ENCODE data around the gene PDE11A.

The PDE11A gene

GRCh38 chr2:177579486-177580036 lies 493.0 kb downstream of the PDE11A start:
- Mint-ChIP-seq H3K27me3 (peaks cover 5% of the 10 kb centered on the region), H3K9me3 (ENCODE audit: low read depth) (no peaks in the 10 kb centered on the region), H3K4me1 (ENCODE audit: low read depth) (no peaks in the 10 kb centered on the region), H3K36me3 (peaks cover 4% of the 10 kb centered on the region), H3K4me3 (no peak overlapping the region), H3K27ac (no peak overlapping the region)

GRCh38 chr2:177578454-177578853 lies 494.1 kb downstream of the PDE11A start:
- Mint-ChIP-seq H3K4me3 (no peak overlapping the region), H3K36me3 (peaks cover 4% of the 10 kb centered on the region), H3K27me3 (peaks cover 6% of the 10 kb centered on the region), H3K27ac (no peak overlapping the region), H3K9me3 (ENCODE audit: low read depth) (no peaks in the 10 kb centered on the region), H3K4me1 (ENCODE audit: low read depth) (no peaks in the 10 kb centered on the region)

- Mint-ChIP-seq H3K4me3 (no peak overlapping the region), H3K27me3 (peaks cover 3% of the 10 kb centered on the region), H3K4me1 (ENCODE audit: low read depth) (no peaks in the 10 kb centered on the region), H3K27ac (no peak overlapping the region), H3K9me3 (ENCODE audit: low read depth) (no peaks in the 10 kb centered on the region), H3K36me3 (peaks cover 2% of the 10 kb centered on the region)
Measured at GRCh38 chr2:177577075-177577474, 495.5 kb downstream of the PDE11A start.

GRCh38 chr2:177575358-177575757 lies 497.2 kb downstream of the PDE11A start:
- no peaks in the 10 kb centered on the region for H3K9me3 Mint-ChIP-seq (ENCODE audit: low read depth)
- no peak overlapping the region for H3K27ac Mint-ChIP-seq
- no peaks in the 10 kb centered on the region for H3K4me1 Mint-ChIP-seq (ENCODE audit: low read depth)
- no peak overlapping the region for H3K4me3 Mint-ChIP-seq
- no peaks in the 10 kb centered on the region for H3K36me3 Mint-ChIP-seq
- peaks cover 1% of the 10 kb centered on the region for H3K27me3 Mint-ChIP-seq

- Mint-ChIP-seq H3K36me3 (no peaks in the 10 kb centered on the region), H3K27me3 (peaks cover 1% of the 10 kb centered on the region), H3K9me3 (ENCODE audit: low read depth) (no peaks in the 10 kb centered on the region), H3K27ac (no peak overlapping the region), H3K4me1 (ENCODE audit: low read depth) (no peaks in the 10 kb centered on the region), H3K4me3 (no peak overlapping the region)
Measured at GRCh38 chr2:177574356-177574755, 498.2 kb downstream of the PDE11A start.
